LHCN-M2 (cell line): ENCODE measurements around the gene BMPR1A. TPM values are rescaled to one million over a fixed set of nuclear protein-coding genes. Genes with fewer than 3 reads are reported as not detected.
"Not testable (repeated sequence)": the region's sequence is repeated elsewhere in the genome, so short reads cannot be mapped to it uniquely, and the experiment has no call there.

ENCODE experiments used
- DNase-seq: peaks from one replicate; pipeline ENCODE4 v3.0.0-alpha.2; 2012; ENCODE audit warnings: low read depth
- total RNA-seq: library from RNA; depleted of rRNA; stranded (reverse); fragments of >200 nt; gene quantifications from 2 replicates; pipeline ENCODE4 v1.2.3, GENCODE V29; 2014

BMPR1A gene
- total RNA-seq, 1 experiment from 2014 or later: 28.8 TPM

GRCh38 chr10:86938260-86938659 is 181.8 kb downstream of the BMPR1A start:
- DNase-seq: no peak

- not testable (repeated sequence) for DNase-seq
Measured at GRCh38 chr10:86940076-86940475, 183.7 kb downstream of the BMPR1A start.

- no peak for DNase-seq
Measured at GRCh38 chr10:86940677-86941076, 184.3 kb downstream of the BMPR1A start.

GRCh38 chr10:86941426-86941825 is 185.0 kb downstream of the BMPR1A start:
- no peak for DNase-seq

GRCh38 chr10:86941991-86942421 is 185.6 kb downstream of the BMPR1A start:
- no peak for DNase-seq

GRCh38 chr10:86942441-86943315 is 186.3 kb downstream of the BMPR1A start:
- DNase-seq: no peak

GRCh38 chr10:86943316-86944030 is 187.1 kb downstream of the BMPR1A start:
- DNase-seq: no peak

GRCh38 chr10:86944031-86944419 is 187.6 kb downstream of the BMPR1A start:
- DNase-seq: no peak

- no peak for DNase-seq
Measured at GRCh38 chr10:86944471-86944870, 188.1 kb downstream of the BMPR1A start.

GRCh38 chr10:86944907-86945306 is 188.5 kb downstream of the BMPR1A start:
- no peak for DNase-seq

- DNase-seq: peak; percentile 45
Measured at GRCh38 chr10:86945361-86946212, 189.2 kb downstream of the BMPR1A start.

GRCh38 chr10:86946213-86947155 is 190.1 kb downstream of the BMPR1A start:
- DNase-seq: no peak

- DNase-seq: not testable (repeated sequence)
Measured at GRCh38 chr10:86947806-86948205, 191.4 kb downstream of the BMPR1A start.

GRCh38 chr10:86950349-86950748 is 193.9 kb downstream of the BMPR1A start:
- no peak for DNase-seq

- no peak for DNase-seq
Measured at GRCh38 chr10:86951184-86951761, 194.9 kb downstream of the BMPR1A start.

- DNase-seq: no peak
Measured at GRCh38 chr10:86952106-86952505, 195.7 kb downstream of the BMPR1A start.

GRCh38 chr10:86952697-86953096 is 196.3 kb downstream of the BMPR1A start:
- DNase-seq: not testable (repeated sequence)

- no peak for DNase-seq
Measured at GRCh38 chr10:86953747-86954680, 197.6 kb downstream of the BMPR1A start.
